Measurements from ENCODE around the gene THSD4.

The THSD4 gene

DNA sequence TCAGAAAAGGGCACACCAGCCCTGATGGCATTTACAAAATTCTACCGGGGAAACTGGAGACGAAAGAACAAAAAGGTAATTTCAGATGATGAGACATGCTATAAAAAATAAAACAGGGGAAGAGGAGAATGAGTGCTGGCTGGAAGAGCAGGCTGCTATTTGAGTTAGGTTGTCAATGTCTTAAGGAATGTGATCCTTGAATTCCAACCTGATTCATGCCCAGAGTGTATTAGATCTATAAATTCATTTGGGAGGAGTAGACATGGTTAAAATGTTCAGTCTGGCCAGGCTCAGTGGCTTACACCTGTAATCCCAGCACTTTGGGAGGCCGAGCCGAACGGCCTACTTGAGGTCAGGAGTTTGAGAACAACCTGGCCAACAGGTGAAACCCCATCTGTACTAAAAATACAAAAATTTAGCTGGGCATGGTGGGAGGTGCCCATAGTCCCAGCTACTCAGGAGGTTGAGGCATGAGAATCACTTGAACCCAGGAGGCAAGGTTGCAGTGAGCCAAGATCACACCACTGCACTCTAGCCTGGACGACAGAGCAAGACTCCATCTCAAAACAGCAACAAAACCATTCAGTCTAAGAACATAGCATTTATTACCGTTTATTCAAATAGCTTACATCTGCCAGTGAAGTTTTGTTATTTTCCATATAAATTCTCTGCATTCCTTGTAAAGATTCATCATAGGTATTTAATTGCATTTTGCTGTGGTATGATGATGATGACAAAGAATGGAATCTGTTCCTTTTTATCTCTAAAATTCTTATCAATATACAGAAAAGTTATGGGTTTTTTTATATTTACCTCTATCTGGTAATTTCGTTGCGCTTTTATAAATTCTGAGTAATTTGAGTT is 568.4 kb downstream of the THSD4 start:
- TF ChIP-seq, protein P1, sequence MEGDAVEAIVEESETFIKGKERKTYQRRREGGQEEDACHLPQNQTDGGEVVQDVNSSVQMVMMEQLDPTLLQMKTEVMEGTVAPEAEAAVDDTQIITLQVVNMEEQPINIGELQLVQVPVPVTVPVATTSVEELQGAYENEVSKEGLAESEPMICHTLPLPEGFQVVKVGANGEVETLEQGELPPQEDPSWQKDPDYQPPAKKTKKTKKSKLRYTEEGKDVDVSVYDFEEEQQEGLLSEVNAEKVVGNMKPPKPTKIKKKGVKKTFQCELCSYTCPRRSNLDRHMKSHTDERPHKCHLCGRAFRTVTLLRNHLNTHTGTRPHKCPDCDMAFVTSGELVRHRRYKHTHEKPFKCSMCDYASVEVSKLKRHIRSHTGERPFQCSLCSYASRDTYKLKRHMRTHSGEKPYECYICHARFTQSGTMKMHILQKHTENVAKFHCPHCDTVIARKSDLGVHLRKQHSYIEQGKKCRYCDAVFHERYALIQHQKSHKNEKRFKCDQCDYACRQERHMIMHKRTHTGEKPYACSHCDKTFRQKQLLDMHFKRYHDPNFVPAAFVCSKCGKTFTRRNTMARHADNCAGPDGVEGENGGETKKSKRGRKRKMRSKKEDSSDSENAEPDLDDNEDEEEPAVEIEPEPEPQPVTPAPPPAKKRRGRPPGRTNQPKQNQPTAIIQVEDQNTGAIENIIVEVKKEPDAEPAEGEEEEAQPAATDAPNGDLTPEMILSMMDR (IDR thresholded peaks at IDR 0.05): no peak
- no peak for DNase-seq (ENCODE audit: low spot score)
- Histone ChIP-seq H3K27ac (no peak overlapping the region), H3K4me3 (no peak overlapping the region)

DNA sequence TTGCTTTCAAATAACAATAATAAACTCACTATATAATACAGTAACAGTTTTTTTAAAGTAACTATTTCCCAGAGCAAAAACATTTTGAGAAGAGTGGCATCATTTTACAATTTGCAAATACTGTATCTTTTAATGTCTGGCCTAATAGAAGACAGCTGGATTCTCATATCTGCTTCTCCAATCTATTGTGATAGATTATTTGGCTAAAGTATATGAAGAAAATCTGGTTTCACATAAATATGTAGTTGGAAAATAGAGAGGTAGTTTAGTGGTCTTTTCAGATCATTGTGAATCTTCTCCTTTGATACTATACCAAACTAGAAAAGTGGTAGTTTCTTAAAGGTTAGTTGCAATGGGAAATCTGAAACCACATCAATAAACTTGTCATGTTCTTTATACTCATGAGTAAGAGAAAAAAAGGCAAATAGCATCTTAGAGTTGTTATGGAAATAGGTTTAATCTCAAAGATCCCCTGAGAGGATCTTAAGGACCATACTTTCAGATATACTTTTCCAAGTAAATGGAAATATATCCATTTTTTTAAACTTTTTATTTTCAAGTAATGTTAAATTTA is 570.2 kb downstream of the THSD4 start:
- no peak overlapping the region for H3K27ac ChIP-seq
- TF ChIP-seq, protein P1 (IDR thresholded peaks at IDR 0.05): no peak
- no peak overlapping the region for H3K4me3 ChIP-seq
- no peak for DNase-seq (ENCODE audit: low spot score)

DNA sequence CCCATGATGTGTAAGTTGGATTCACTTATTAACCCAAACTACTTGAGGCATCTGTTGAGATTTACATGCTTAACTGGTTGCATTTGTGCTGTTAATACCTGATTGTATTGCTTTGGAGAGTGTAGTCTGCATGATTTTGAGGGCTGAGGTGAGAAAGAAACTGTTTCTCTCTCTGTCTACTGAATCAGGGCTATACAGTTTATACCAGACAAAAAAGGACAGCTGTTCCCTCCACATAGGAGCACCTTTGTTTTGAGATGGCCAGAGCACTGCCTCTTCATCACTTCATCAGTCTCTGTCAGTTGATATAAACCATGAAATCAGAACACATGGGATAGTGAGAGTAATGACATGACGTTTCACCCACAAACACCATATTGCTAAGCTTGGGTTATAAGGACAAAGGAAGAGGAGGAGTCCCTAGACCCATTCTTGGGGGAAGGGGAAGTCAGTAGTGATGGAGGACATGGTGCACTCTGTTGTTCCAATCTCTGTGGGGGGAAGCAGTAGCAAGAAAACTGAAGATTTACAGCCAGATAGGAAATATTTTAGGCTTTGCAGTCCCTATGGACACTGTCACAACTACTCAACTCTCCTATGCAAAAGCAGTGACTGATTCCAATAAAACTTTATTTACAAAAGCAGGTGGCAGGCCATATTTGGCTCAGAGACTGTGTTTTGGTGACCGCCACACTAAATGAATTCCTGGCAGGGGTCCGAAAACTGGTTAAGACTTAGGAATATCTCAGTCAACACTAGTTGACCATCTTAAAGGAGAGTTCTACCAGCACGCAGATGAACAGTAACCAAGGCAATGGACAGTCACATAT is 571.2 kb downstream of the THSD4 start:
- TF ChIP-seq, protein P1 (IDR thresholded peaks at IDR 0.05): no peak
- Histone ChIP-seq H3K27ac (no peak overlapping the region), H3K4me3 (no peak overlapping the region)
- no peak for DNase-seq (ENCODE audit: low spot score)

DNA sequence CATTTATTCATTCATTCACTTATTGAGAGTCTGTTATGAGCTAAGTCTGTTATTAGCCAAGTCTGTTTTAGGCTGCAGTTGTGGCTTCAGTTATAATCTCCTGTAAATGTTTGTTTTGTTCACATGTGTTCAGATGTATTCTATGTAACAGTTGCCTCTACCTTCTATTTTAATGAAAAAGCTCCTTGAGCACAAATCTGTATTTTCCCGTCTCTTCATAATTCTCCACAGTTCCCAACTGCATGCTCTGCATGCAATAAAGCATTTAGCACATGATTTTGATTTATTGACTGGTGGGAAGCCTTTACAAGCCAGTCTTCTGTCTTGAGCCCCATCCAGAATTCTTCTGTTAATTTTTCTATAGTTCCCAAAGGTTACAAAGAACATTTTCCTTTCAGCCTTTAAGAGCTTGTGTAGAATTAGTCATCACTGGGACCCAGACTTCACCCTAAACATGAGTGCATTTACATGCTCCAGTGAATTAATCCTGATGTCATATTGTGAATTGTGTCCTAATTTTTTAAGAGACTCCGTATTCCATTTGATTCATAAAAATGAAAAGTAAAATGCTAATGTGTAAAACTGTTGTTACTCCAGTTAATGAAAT is 572.7 kb downstream of the THSD4 start:
- H3K27ac ChIP-seq: no peak overlapping the region
- TF ChIP-seq, protein P1 (IDR thresholded peaks at IDR 0.05): no peak
- DNase-seq (ENCODE audit: low spot score): no peak
- H3K4me3 ChIP-seq: no peak overlapping the region

DNA sequence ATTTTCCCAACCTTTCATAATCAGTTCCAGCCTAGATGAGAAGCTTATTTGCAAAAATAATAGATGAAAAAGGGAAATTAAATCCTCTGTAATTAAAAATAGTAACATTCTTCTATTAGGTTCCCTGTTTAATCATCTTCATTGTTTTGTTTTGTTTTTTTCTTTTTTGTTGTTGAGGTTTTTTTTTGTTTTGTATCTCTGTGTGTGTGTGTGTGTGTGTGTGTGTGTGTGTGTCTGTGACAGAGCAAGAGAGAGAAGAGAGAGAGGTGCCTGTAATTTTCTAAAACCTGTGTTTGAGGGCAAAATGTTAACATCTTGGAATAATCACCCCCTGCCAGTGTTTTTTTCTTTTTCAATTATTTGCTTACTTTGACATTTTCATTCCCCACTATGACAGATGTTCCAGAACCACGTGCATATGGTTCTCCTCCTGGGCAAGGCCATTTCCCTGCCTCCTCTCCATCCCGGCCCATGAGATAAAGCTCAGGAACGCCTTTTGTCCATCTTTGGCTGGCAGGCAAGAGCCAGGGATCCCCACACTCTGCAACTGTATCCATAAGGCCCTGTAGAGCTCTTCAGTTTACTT is 573.3 kb downstream of the THSD4 start:
- TF ChIP-seq, protein P1 (IDR thresholded peaks at IDR 0.05): no peak
- H3K27ac ChIP-seq: no peak overlapping the region
- no peak for DNase-seq (ENCODE audit: low spot score)

DNA sequence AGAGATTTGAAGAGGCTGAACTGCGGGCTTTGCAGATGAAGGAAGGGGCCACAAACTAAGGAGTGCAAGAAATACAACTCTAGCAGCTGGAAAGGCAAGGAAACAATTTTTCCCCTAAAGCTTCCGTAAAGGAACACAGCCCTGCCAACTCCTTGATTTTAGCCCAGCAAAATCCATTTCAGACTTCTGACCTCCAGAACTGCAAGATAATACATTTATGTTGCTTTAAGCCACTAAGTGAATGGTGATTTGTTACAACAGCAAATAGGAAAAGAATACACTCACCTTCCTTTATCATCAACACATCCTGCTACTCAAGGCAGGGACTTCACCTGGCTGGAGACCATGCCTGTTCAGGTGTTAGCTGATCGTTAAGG is 575.8 kb downstream of the THSD4 start:
- H3K27ac ChIP-seq: peak overlapping the region in 1 of 2 donors; percentile 20
- H3K4me3 ChIP-seq: no peak overlapping the region

More for the DNA sequence above, 573.3 kb downstream of the THSD4 start:
- H3K4me3 ChIP-seq: no peak overlapping the region

More for the DNA sequence above, 575.8 kb downstream of the THSD4 start:
- no peak for DNase-seq (ENCODE audit: low spot score)
- TF ChIP-seq, protein P1 (IDR thresholded peaks at IDR 0.05): no peak
